HG03095 (cell line): ENCODE results near the gene NAXE.
"Not testable (repeated sequence)": the region's sequence is repeated elsewhere in the genome, so short reads cannot be mapped to it uniquely, and the experiment has no call there.

Experiments used
- ATAC-seq: cut with Tn5 transposase; IDR thresholded peaks from one replicate; pipeline ENCODE4 v1.9.1; 2021; ENCODE audit warnings: moderate library complexity; ENCODE audit not compliant: unreplicated experiment

NAXE gene

GRCh38 chr1:156591432-156592157, at the start of gene NAXE:
Gene NAXE (plus strand): TSS chr1:156591776. CDS start chr1:156591805, 29 bp downstream.
- ATAC-seq: peak; percentile 77

GRCh38 chr1:156543066-156543465, 48.5 kb upstream of the NAXE start:
- ATAC-seq: no peak

GRCh38 chr1:156544592-156545102, 46.9 kb upstream of the NAXE start:
- ATAC-seq: no peak

GRCh38 chr1:156546267-156546666, 45.3 kb upstream of the NAXE start:
- ATAC-seq: no peak

GRCh38 chr1:156547434-156547833, 44.1 kb upstream of the NAXE start:
- no peak for ATAC-seq

- ATAC-seq: no peak
These were observed 43.6 kb upstream of the NAXE start for GRCh38 chr1:156547982-156548381.

GRCh38 chr1:156549390-156549789, 42.2 kb upstream of the NAXE start:
- ATAC-seq: no peak

- no peak for ATAC-seq
These were observed 41.7 kb upstream of the NAXE start for GRCh38 chr1:156549831-156550230.

- ATAC-seq: no peak
These were observed 41.2 kb upstream of the NAXE start for GRCh38 chr1:156550346-156550745.

GRCh38 chr1:156551066-156551643, 40.4 kb upstream of the NAXE start:
- ATAC-seq: no peak

- no peak for ATAC-seq
These were observed 39.7 kb upstream of the NAXE start for GRCh38 chr1:156551869-156552268.

GRCh38 chr1:156552518-156552917, 39.1 kb upstream of the NAXE start:
- no peak for ATAC-seq

GRCh38 chr1:156552937-156553336, 38.6 kb upstream of the NAXE start:
- not testable (repeated sequence) for ATAC-seq

- no peak for ATAC-seq
These were observed 37.6 kb upstream of the NAXE start for GRCh38 chr1:156553860-156554485.

- ATAC-seq: no peak
These were observed 36.6 kb upstream of the NAXE start for GRCh38 chr1:156554971-156555370.

GRCh38 chr1:156555715-156556114, 35.9 kb upstream of the NAXE start:
- no peak for ATAC-seq

- ATAC-seq: no peak
These were observed 35.2 kb upstream of the NAXE start for GRCh38 chr1:156556354-156556753.

GRCh38 chr1:156559086-156559796, 32.3 kb upstream of the NAXE start:
- no peak for ATAC-seq

GRCh38 chr1:156559797-156560385, 31.7 kb upstream of the NAXE start:
- no peak for ATAC-seq

GRCh38 chr1:156560585-156561163, 30.9 kb upstream of the NAXE start:
- no peak for ATAC-seq

GRCh38 chr1:156565519-156565918, 26.1 kb upstream of the NAXE start:
- ATAC-seq: no peak
